ENCODE measurements around the gene A4GALT.

A4GALT gene

GRCh38 chr22:42664976-42665831, 55.5 kb downstream of the A4GALT start:
- DNase-seq (ENCODE audit: extremely low read depth, low read depth): no peak
- TF ChIP-seq CTCF (IDR thresholded peaks at IDR 0.05; ENCODE audit: low read depth, low read length): no peak

- TF ChIP-seq CTCF (IDR thresholded peaks at IDR 0.05; ENCODE audit: low read depth, low read length): peak; percentile 83
Observed at GRCh38 chr22:42661985-42662831, 58.5 kb downstream of the A4GALT start.

GRCh38 chr22:42656578-42656977, 64.1 kb downstream of the A4GALT start:
- DNase-seq (ENCODE audit: extremely low read depth, low read depth): no peak
- no peak for TF ChIP-seq CTCF (IDR thresholded peaks at IDR 0.05; ENCODE audit: low read depth, low read length)

More at GRCh38 chr22:42661985-42662831, 58.5 kb downstream of the A4GALT start:
- no peak for DNase-seq (ENCODE audit: extremely low read depth, low read depth)

- no peak for DNase-seq (ENCODE audit: extremely low read depth, low read depth)
Observed at GRCh38 chr22:42655693-42656092, 65.0 kb downstream of the A4GALT start.

GRCh38 chr22:42654436-42655073, 66.1 kb downstream of the A4GALT start:
- no peak for DNase-seq (ENCODE audit: extremely low read depth, low read depth)
- no peak for TF ChIP-seq CTCF (IDR thresholded peaks at IDR 0.05; ENCODE audit: low read depth, low read length)

More at GRCh38 chr22:42655693-42656092, 65.0 kb downstream of the A4GALT start:
- no peak for TF ChIP-seq CTCF (IDR thresholded peaks at IDR 0.05; ENCODE audit: low read depth, low read length)

GRCh38 chr22:42653999-42654398, 66.7 kb downstream of the A4GALT start:
- no peak for TF ChIP-seq CTCF (IDR thresholded peaks at IDR 0.05; ENCODE audit: low read depth, low read length)
- no peak for DNase-seq (ENCODE audit: extremely low read depth, low read depth)
